Thoracic aorta (tissue), 2 donors: ENCODE results near the gene INSR. TPM values are rescaled to one million over a fixed set of nuclear protein-coding genes. Genes with fewer than 3 reads are reported as not detected.

Experiments
- ATAC-seq: fragments of 150-250 bp; one replicate; pipeline ENCODE4 v1.8.0; 2017; ENCODE audit warnings: low read depth; ENCODE audit not compliant: insufficient number of reproducible peaks, low FRiP score
- DNase-seq: peaks from one replicate; pipeline ENCODE4 v3.0.0-alpha.2; 2020; ENCODE audit warnings: low spot score
- H3K27ac ChIP-seq, 2 donors: fragments of 200-600 bp; sonication (generic); 1 replicate in 1 of 2; 2 replicates in 1 of 2; pipeline ENCODE4 v1.5.1; 2016; ENCODE audit warnings: mild to moderate bottlenecking in 2 of 2, moderate library complexity in 2 of 2
- H3K27me3 ChIP-seq: fragments of 200-600 bp; sonication (generic); replicated peaks from 2 replicates; pipeline ENCODE4 v1.6.0; 2016; ENCODE audit warnings: mild to moderate bottlenecking; ENCODE audit not compliant: insufficient read depth
- H3K36me3 ChIP-seq: fragments of 200-600 bp; sonication (generic); one replicate; pipeline ENCODE4 v1.5.1; 2016
- H3K4me1 ChIP-seq, 2 donors: fragments of 200-600 bp; sonication (generic); 1 replicate in 1 of 2; 2 replicates in 1 of 2; pipeline versions ENCODE4 v1.5.1 to v1.6.0; 2016; ENCODE audit warnings: low read depth in 2 of 2, mild to moderate bottlenecking in 1 of 2; ENCODE audit not compliant: control insufficient read depth in 1 of 2
- H3K4me3 ChIP-seq: fragments of 200-600 bp; sonication (generic); 2 replicates; pipeline ENCODE4 v1.5.1; 2016; ENCODE audit warnings: mild to moderate bottlenecking
- H3K9me3 ChIP-seq: fragments of 200-600 bp; sonication (generic); 2 replicates; pipeline ENCODE4 v1.5.1; 2016
- CTCF ChIP-seq: fragments of 200-600 bp; sonication (generic); IDR thresholded peaks from one replicate; pipeline ENCODE4 v1.5.1; 2019; ENCODE audit warnings: antibody characterized with exemption
- total RNA-seq, 2 donors: library from RNA; depleted of rRNA; stranded (reverse); fragments of >200 nt; gene quantifications; one replicate each; pipeline versions ENCODE4 v1.1.0 to v1.2.3, GENCODE V29; 2016

INSR gene
- total RNA-seq, 2 donors from 2014 or later = 102 to 116 TPM

DNA sequence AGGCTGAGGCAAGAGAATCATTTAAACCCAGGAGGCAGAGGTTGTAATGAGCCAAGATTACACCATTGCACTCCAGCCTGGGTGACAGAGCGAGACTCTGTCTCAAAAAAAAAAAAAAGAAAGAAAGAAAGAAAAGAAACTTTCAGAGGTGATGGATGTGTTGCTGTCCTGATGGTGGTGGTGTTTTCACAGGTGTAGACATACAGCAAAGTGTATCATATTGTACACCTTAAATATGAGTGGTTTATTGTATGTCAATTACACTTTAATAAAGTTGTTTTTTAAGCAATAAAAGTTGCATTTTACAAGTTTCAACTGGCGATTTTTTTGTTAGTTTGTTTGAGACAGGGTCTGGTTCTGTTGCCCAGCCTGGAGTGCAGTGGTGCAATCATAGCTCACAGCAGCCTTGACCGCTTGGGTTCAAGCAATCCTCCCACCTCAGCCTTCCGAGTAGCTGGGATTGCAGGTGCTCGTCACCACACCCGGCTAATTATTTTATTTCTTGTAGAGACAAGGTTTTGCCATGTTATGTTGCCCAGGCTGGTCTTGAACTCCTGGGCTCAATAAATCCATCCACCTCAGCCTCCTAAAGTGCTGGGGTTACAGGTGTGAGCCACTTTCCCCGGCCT is 13.5 kb upstream of the INSR start:
- Histone ChIP-seq H3K27me3 (no peaks in the 10 kb centered on the region), H3K4me3 (no peak overlapping the region), H3K27ac (no peak overlapping the region), H3K36me3 (no peaks in the 10 kb centered on the region), H3K9me3 (no peaks in the 10 kb centered on the region), H3K4me1 (no peaks in the 10 kb centered on the region)
- ATAC-seq = no peak
- TF ChIP-seq CTCF = no peak
- no peak for DNase-seq

GRCh38 chr19:7304200-7304599 is 10.0 kb upstream of the INSR start:
- H3K4me1 ChIP-seq = no peaks in the 10 kb centered on the region
- H3K9me3 ChIP-seq = no peaks in the 10 kb centered on the region
- ATAC-seq (no peak), DNase-seq (no peak)
- no peaks in the 10 kb centered on the region for H3K36me3 ChIP-seq
- no peak overlapping the region for H3K27ac ChIP-seq
- no peak for TF ChIP-seq CTCF
- H3K27me3 ChIP-seq = no peaks in the 10 kb centered on the region
- no peak overlapping the region for H3K4me3 ChIP-seq

- H3K27ac ChIP-seq = no peak overlapping the region
- no peak overlapping the region for H3K4me3 ChIP-seq
- no peak for ATAC-seq
- no peak for TF ChIP-seq CTCF
- no peak for DNase-seq
- no peaks in the 10 kb centered on the region for H3K27me3 ChIP-seq
- no peaks in the 10 kb centered on the region for H3K9me3 ChIP-seq
- H3K36me3 ChIP-seq = no peaks in the 10 kb centered on the region
- H3K4me1 ChIP-seq = no peaks in the 10 kb centered on the region
These were observed 9.3 kb upstream of the INSR start for GRCh38 chr19:7303470-7303869.

DNA sequence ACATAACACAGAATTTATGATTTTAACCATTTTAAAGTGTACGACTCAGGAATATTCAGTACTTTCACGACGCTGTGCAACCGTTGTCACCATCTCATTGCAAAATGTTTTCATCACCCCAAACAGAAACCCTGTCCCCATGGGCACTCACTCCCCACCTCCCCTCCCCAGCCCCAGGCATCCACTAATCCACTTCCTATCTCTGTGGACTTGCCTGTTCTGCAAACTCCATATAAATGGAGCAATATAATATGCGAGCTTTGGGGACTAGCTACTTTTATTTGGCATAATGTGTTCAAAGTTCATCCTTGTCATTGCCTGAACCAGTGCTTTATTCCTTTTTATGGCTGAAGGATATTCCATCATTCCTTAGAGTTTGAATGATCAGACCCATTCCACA is 7.3 kb upstream of the INSR start:
- ATAC-seq = no peak
- Histone ChIP-seq H3K27ac (no peak overlapping the region), H3K4me3 (no peak overlapping the region), H3K4me1 (no peaks in the 10 kb centered on the region), H3K36me3 (no peaks in the 10 kb centered on the region), H3K27me3 (no peaks in the 10 kb centered on the region), H3K9me3 (no peaks in the 10 kb centered on the region)
- no peak for DNase-seq
- no peak for TF ChIP-seq CTCF

DNA sequence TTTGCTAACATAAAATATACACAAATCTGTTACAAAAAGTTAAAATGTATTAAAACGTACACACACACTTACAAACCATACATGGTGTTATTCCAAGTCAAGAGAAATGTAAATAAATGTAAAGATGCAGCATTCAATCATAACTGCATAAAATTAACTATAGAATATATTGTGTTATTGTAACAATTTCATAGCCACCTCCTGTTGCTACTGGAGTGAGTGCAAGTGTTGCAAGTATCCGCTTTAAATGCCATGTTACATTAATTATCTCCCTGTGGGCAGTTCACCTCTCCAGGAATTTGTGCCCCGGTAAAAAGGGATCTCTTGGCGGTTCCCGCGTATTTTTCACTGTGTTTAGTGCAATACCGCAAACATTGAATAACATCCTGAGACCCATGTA is 3.5 kb upstream of the INSR start:
- H3K9me3 ChIP-seq = no peaks in the 10 kb centered on the region
- H3K27ac ChIP-seq = no peak overlapping the region
- no peaks in the 10 kb centered on the region for H3K36me3 ChIP-seq
- ATAC-seq = no peak
- no peak overlapping the region for H3K4me3 ChIP-seq
- no peaks in the 10 kb centered on the region for H3K27me3 ChIP-seq
- peaks cover 3 to 11% of the 10 kb centered on the region in 2 donors for H3K4me1 ChIP-seq
- TF ChIP-seq CTCF = no peak
- no peak for DNase-seq
